GM23248 (cell line): ENCODE data around the gene GABBR2. TPM values are rescaled to one million over a fixed set of nuclear protein-coding genes. Genes with fewer than 3 reads are reported as not detected.

Source experiments
- DNase-seq: peaks from one replicate; pipeline ENCODE4 v3.0.0-alpha.2; 2015
- H2AFZ ChIP-seq: fragments of 200-600 bp; sonication (generic); 2 replicates; pipeline ENCODE4 v1.6.1; 2016; ENCODE audit warnings: antibody characterized with exemption
- H3F3A ChIP-seq: fragments of 200-600 bp; sonication (generic); 2 replicates; pipeline ENCODE4 v1.6.1; 2016; ENCODE audit warnings: mild to moderate bottlenecking, antibody characterized with exemption, mixed run types; ENCODE audit not compliant: insufficient read depth
- H3K27ac ChIP-seq: fragments of 200-600 bp; sonication (generic); 2 replicates; pipeline ENCODE4 v1.5.1; 2016; ENCODE audit warnings: mild to moderate bottlenecking
- H3K27me3 ChIP-seq: fragments of 200-600 bp; sonication (generic); replicated peaks from 2 replicates; pipeline ENCODE4 v1.6.1; 2016; ENCODE audit warnings: mild to moderate bottlenecking; ENCODE audit not compliant: insufficient read depth
- H3K36me3 ChIP-seq: fragments of 200-600 bp; sonication (generic); 2 replicates; pipeline ENCODE4 v1.6.1; 2016; ENCODE audit warnings: low read depth, mild to moderate bottlenecking
- H3K4me1 ChIP-seq: fragments of 200-600 bp; sonication (generic); 2 replicates; pipeline ENCODE4 v1.6.1; 2016; ENCODE audit warnings: mild to moderate bottlenecking; ENCODE audit not compliant: insufficient read depth
- H3K4me2 ChIP-seq: fragments of 200-600 bp; sonication (generic); one replicate; pipeline ENCODE4 v1.6.1; 2016; ENCODE audit warnings: mild to moderate bottlenecking; ENCODE audit not compliant: unreplicated experiment
- H3K4me3 ChIP-seq: fragments of 200-600 bp; sonication (generic); 2 replicates; pipeline ENCODE4 v1.5.1; 2016; ENCODE audit warnings: mild to moderate bottlenecking
- H3K79me2 ChIP-seq: fragments of 200-600 bp; sonication (generic); 2 replicates; pipeline ENCODE4 v1.6.1; 2016; ENCODE audit warnings: mild to moderate bottlenecking; ENCODE audit not compliant: insufficient read depth
- H3K9ac ChIP-seq: fragments of 200-600 bp; sonication (generic); 2 replicates; pipeline ENCODE4 v1.6.1; 2016; ENCODE audit warnings: mild to moderate bottlenecking
- H3K9me2 ChIP-seq: fragments of 200-600 bp; sonication (generic); 2 replicates; pipeline ENCODE4 v1.6.1; 2016; ENCODE audit warnings: mixed run types, mild to moderate bottlenecking, moderate library complexity; ENCODE audit not compliant: insufficient read depth
- H3K9me3 ChIP-seq: fragments of 200-600 bp; sonication (generic); one replicate; pipeline ENCODE4 v1.6.1; 2017; ENCODE audit warnings: low read depth
- H4K20me1 ChIP-seq: fragments of 200-600 bp; sonication (generic); 2 replicates; pipeline ENCODE4 v1.6.0; 2016; ENCODE audit not compliant: insufficient read depth
- EZH2 ChIP-seq: fragments of 200-600 bp; sonication (generic); IDR thresholded peaks from 2 replicates; pipeline ENCODE4 v1.6.1; 2018; ENCODE audit warnings: antibody characterized with exemption, mild to moderate bottlenecking; ENCODE audit not compliant: insufficient read depth, poor library complexity, severe bottlenecking
- EZH2phosphoT487 ChIP-seq: fragments of 200-600 bp; sonication (generic); IDR thresholded peaks from 2 replicates; pipeline ENCODE4 v1.6.1; 2018; ENCODE audit warnings: antibody characterized with exemption, moderate library complexity, mild to moderate bottlenecking, low read depth; ENCODE audit not compliant: insufficient read depth
- WGBS, 2 experiments: methylation state at CpG; one replicate each; pipeline ENCODE4 v1.1.6; 2015 to 2017; ENCODE audit warnings: low lambda C conversion rate in 2 of 2, low coverage in 1 of 2; ENCODE audit errors: missing lambda C conversion rate in 2 of 2; 5-methylcytosine and 5-hydroxymethylcytosine counted together
- in situ Hi-C: fragments of 300-500 bp; cut with MboI; formaldehyde crosslinking; loops from 2 replicates; pipeline ENCODE4 v1.15.0; 2020
- polyA plus RNA-seq: library from polyadenylated mRNA; unstranded; fragments of >200 nt; fragmentation: Nextera tagmentation; extraction: Ambion mirVana; gene quantifications from 2 replicates; pipeline ENCODE4 v1.2.1, GENCODE V29; 2016
- total RNA-seq: library from RNA; depleted of rRNA; stranded (reverse); fragments of >200 nt; shearing (Covaris generic); gene quantifications from 2 replicates; pipeline ENCODE4 v1.2.3, GENCODE V29; 2014

The GABBR2 gene
- total and polyA plus RNA-seq, 2 experiments from 2014 or later, result 7.5 to 13.4 TPM

DNA sequence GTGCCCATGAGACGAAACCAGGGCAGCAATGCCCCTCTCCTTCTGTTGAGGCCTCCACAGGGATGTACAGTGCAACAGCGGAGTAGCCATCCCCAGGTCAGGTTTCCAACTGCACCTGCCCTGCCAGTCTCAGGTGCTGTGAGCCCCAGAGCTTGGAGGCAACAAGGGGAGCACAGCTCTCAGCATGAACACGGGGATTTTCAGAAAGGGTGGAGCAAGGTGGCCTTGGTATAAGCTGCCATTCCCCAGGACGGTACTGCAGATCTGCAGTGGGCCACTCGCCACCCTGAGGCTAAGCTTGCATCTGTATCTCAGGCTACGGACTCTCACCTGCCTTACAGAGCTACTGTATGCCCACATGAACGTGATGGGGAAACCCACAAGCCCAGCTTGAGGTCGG, 103.6 kb downstream of the GABBR2 start:
- Histone ChIP-seq H3K9me2 (no peaks in the 10 kb centered on the region), H3K9me3 (no peaks in the 10 kb centered on the region), H4K20me1 (no peaks in the 10 kb centered on the region), H3K27me3 (no peaks in the 10 kb centered on the region), H3K4me1 (peaks cover 39% of the 10 kb centered on the region), H3K36me3 (no peaks in the 10 kb centered on the region), H3F3A (peaks cover 21% of the 10 kb centered on the region), H3K9ac (no peak overlapping the region), H3K27ac (no peak overlapping the region), H2AFZ (no peak overlapping the region), H3K4me3 (no peak overlapping the region), H3K4me2 (no peak overlapping the region), H3K79me2 (no peaks in the 10 kb centered on the region)
- TF ChIP-seq EZH2 (no peak), EZH2phosphoT487 (no peak)
- in situ Hi-C loops, result no loop called here
- DNase-seq, result no peak
- 65 to 68% methylated on average over 8 of the region's 8 CpGs for WGBS, 2 experiments

DNA sequence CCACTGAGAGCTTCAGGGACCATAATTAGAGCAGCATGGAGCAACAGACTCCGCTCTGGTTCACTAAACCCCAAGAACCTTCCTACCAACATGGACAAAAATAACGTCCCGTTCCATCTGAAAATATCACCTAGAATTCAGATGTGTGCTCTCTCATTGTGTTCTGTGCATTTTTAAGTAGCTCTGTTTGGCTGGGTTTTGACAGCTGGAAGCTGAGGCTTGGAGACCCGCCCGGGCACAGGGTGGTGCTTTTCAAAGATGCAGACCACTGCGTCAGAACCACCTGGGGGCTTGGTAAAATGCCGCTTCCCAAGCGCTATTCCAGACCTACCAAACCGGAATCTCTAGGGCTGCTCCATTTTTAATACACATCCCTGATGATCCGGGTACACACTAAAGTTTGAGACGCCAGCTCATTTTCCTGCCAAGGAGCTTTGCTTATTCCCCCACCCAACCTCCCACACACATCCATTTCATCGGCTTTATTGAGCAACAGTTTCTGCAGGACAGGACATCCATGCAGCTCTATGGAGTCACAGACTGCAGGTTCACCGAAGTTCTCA, 104.8 kb downstream of the GABBR2 start:
- Histone ChIP-seq H3K36me3 (no peaks in the 10 kb centered on the region), H3K9me2 (no peaks in the 10 kb centered on the region), H3K4me2 (peak overlapping the region; percentile 75), H3F3A (peaks cover 21% of the 10 kb centered on the region), H3K9me3 (no peaks in the 10 kb centered on the region), H3K27me3 (no peaks in the 10 kb centered on the region), H4K20me1 (no peaks in the 10 kb centered on the region), H3K9ac (peak overlapping the region; percentile 44), H3K79me2 (no peaks in the 10 kb centered on the region), H3K27ac (peak overlapping the region; percentile 66), H2AFZ (peak overlapping the region; percentile 79), H3K4me3 (peak overlapping the region; percentile 17; the same call in 1 of the 2 replicates), H3K4me1 (peaks cover 36% of the 10 kb centered on the region)
- DNase-seq, result peak; percentile 92
- in situ Hi-C loops, result no loop called here
- no peak for TF ChIP-seq EZH2phosphoT487
- TF ChIP-seq EZH2, result no peak
- WGBS, 2 experiments, result 27 to 30% methylated on average over 13 of the region's 13 CpGs

DNA sequence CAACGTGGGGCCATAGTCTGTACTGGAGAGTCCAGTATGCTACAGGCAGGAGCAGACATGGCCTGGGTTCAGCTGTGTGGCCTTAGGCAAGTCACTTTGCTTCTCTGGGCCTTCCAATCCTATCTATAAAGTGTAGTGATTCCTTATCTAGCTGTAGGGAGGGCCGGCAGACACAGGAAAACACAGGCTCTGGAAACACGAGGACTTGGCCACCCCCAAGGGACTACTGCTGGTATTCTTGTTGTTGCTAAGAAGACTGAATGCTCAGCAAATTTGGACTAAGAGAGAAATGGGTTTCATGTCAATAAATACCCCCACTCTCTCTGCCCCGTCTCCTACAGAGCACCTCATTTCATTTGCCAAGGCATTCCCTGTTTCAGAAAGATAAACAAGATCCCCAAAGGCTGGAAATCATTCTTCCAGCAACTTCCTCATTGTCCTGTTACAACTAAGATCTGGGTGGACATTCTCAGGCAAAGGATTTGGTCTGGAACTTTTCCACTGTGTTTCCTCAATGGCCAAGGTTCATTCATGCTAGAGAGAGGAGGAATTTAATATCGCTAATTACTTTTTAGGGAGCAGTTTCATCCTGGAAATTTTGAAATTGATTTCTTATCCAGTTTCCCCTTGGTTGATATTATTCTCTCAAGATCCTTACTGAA, 105.8 kb downstream of the GABBR2 start:
- 0 out of 2 replicates have a peak overlapping the region, but pooled peaks have one; percentile 44 for H3K9ac ChIP-seq
- in situ Hi-C loops, result no loop called here
- H3K36me3 ChIP-seq, result no peaks in the 10 kb centered on the region
- no peaks in the 10 kb centered on the region for H3K27me3 ChIP-seq
- no peaks in the 10 kb centered on the region for H3K79me2 ChIP-seq
- no peaks in the 10 kb centered on the region for H4K20me1 ChIP-seq
- no peaks in the 10 kb centered on the region for H3K9me2 ChIP-seq
- 37 to 46% methylated on average over 5 of the region's 5 CpGs for WGBS, 2 experiments
- H3K4me3 ChIP-seq, result no peak overlapping the region
- H3K4me1 ChIP-seq, result peaks cover 32% of the 10 kb centered on the region
- peaks cover 21% of the 10 kb centered on the region for H3F3A ChIP-seq
- H3K27ac ChIP-seq, result peak overlapping the region; percentile 66
- H3K9me3 ChIP-seq, result no peaks in the 10 kb centered on the region
- peak overlapping the region; percentile 79 for H2AFZ ChIP-seq
- DNase-seq, result peak; percentile 14
- TF ChIP-seq EZH2 (no peak), EZH2phosphoT487 (no peak)
- H3K4me2 ChIP-seq, result peak overlapping the region; percentile 75

DNA sequence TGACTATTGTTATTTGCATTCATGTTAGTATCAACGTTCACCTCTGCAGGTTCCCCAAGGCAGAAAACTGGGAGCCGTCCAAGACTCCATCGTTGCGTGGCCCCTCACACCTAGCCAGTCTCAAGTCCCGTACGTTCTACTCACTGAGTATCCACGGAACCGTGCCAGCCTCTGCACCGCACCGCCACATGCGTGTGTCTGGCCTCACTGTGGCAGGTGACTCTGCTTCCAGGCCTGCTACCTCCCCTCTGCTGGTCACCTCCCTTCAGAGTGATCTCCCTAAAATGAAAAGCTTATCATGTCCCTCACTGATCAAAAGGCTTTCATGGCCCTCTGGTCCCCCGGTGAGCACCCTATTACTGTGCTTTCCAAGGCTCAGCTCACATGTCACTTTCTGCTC, 108.1 kb downstream of the GABBR2 start:
- in situ Hi-C loops, result no loop called here
- H3K9me2 ChIP-seq, result no peaks in the 10 kb centered on the region
- no peak overlapping the region for H3K4me2 ChIP-seq
- no peak overlapping the region for H3K4me3 ChIP-seq
- peaks cover 9% of the 10 kb centered on the region; the same call in 1 of the 2 replicates for H3F3A ChIP-seq
- no peak overlapping the region for H3K27ac ChIP-seq
- H3K4me1 ChIP-seq, result peaks cover 21% of the 10 kb centered on the region
- no peaks in the 10 kb centered on the region for H3K79me2 ChIP-seq
- no peaks in the 10 kb centered on the region for H3K36me3 ChIP-seq
- no peaks in the 10 kb centered on the region for H3K9me3 ChIP-seq
- TF ChIP-seq EZH2phosphoT487 (no peak), EZH2 (no peak)
- H2AFZ ChIP-seq, result no peak overlapping the region
- no peak for DNase-seq
- no peaks in the 10 kb centered on the region for H3K27me3 ChIP-seq
- H4K20me1 ChIP-seq, result no peaks in the 10 kb centered on the region
- H3K9ac ChIP-seq, result no peak overlapping the region
- WGBS, 2 experiments, result 81 to 83% methylated on average over 12 of the region's 12 CpGs
